ENCODE measurements around the gene IGFN1. TPM values are rescaled to one million over a fixed set of nuclear protein-coding genes. Genes with fewer than 3 reads are reported as not detected.

The IGFN1 gene
- total and polyA plus RNA-seq, 9 of the 15 experiments (the other 6 are each of a cell fraction or from before 2014, with no cell fraction given) = 0.04 TPM; not detected in 8

DNA sequence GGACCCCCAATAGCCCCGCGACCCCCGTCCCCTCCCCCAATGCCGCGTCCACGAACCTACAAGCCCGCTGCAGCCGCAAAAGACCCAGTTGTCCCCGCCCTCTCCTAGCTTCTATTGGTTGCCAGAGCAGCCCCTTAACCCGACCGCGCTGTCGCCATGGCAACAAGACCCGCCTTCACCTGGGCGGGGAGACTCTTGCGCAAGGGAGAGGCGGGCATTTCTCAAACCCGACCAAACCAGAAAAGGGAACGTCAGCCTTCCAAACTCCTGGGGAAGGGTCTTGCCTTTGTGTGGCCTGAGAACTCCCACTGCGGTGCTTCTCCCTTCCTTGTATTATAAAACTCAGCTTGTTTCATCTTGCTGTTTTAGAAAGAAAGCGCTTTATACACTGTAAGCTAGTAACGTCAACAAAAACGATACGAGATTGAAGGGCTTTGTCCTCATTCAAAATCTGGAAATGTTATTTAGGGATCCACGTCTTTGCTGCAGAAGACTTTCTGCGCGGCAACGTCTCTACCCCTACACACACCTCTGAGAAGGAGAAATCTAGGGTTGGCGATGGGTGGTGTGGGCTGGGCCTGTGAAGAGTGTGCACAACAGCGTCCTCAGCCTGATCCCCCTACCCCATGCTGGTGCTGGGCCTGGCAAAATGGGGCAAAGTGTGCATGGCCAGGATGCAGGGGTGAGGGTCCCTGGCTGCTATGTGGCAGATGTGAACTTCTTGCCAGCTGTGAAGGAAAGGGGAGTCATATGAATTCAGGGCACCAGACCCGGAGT is 36.0 kb upstream of the IGFN1 start, which contains the start of gene TMEM9 (continued):
- TF ChIP-seq, protein P1, sequence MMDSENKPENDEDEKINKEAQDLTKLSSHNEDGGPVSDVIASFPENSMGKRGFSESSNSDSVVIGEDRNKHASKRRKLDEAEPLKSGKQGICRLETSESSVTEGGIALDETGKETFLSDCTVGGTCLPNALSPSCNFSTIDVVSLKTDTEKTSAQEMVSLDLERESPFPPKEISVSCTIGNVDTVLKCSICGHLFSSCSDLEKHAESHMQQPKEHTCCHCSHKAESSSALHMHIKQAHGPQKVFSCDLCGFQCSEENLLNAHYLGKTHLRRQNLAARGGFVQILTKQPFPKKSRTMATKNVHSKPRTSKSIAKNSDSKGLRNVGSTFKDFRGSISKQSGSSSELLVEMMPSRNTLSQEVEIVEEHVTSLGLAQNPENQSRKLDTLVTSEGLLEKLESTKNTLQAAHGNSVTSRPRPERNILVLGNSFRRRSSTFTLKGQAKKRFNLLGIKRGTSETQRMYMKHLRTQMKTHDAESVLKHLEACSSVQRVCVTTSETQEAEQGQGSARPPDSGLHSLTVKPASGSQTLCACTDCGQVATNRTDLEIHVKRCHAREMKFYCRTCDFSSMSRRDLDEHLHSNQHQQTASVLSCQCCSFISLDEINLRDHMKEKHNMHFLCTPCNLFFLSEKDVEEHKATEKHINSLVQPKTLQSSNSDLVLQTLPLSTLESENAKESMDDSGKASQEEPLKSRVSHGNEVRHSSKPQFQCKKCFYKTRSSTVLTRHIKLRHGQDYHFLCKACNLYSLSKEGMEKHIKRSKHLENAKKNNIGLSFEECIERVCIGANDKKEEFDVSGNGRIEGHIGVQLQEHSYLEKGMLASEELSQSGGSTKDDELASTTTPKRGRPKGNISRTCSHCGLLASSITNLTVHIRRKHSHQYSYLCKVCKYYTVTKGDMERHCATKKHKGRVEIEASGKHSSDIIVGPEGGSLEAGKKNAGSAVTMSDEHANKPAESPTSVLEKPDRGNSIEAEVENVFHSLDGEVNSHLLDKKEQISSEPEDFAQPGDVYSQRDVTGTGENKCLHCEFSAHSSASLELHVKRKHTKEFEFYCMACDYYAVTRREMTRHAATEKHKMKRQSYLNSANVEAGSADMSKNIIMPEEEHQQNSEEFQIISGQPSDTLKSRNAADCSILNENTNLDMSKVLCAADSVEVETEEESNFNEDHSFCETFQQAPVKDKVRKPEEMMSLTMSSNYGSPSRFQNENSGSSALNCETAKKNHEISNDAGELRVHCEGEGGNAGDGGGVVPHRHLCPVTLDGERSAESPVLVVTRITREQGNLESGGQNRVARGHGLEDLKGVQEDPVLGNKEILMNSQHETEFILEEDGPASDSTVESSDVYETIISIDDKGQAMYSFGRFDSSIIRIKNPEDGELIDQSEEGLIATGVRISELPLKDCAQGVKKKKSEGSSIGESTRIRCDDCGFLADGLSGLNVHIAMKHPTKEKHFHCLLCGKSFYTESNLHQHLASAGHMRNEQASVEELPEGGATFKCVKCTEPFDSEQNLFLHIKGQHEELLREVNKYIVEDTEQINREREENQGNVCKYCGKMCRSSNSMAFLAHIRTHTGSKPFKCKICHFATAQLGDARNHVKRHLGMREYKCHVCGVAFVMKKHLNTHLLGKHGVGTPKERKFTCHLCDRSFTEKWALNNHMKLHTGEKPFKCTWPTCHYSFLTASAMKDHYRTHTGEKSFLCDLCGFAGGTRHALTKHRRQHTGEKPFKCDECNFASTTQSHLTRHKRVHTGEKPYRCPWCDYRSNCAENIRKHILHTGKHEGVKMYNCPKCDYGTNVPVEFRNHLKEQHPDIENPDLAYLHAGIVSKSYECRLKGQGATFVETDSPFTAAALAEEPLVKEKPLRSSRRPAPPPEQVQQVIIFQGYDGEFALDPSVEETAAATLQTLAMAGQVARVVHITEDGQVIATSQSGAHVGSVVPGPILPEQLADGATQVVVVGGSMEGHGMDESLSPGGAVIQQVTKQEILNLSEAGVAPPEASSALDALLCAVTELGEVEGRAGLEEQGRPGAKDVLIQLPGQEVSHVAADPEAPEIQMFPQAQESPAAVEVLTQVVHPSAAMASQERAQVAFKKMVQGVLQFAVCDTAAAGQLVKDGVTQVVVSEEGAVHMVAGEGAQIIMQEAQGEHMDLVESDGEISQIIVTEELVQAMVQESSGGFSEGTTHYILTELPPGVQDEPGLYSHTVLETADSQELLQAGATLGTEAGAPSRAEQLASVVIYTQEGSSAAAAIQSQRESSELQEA (IDR thresholded peaks at IDR 0.05; ENCODE audit: low read depth) = no peak
- TF ChIP-seq ZNF175 (CRISPR knock-in tag; IDR thresholded peaks at IDR 0.05; ENCODE audit: low read depth) (no peak), FOXA3 (CRISPR knock-in tag; conservative IDR thresholded peaks at IDR 0.05 in 1 of 2, IDR thresholded peaks at IDR 0.05 in 1 of 2) (no peak), ETV5 (CRISPR knock-in tag; IDR thresholded peaks at IDR 0.05; ENCODE audit: low read depth) (peak; percentile 29; the same call in 1 of the 2 replicates), BHLHE40 (IDR thresholded peaks at IDR 0.05; ENCODE audit: low read length) (no peak), KLF6 (CRISPR knock-in tag; IDR thresholded peaks at IDR 0.05; ENCODE audit: borderline replicate concordance) (peak; percentile 28; the same call in 1 of the 2 replicates), BRD9 (IDR thresholded peaks at IDR 0.05; ENCODE audit: low read depth, partially characterized antibody) (peak; percentile 89), ZNF263 (CRISPR knock-in tag; IDR thresholded peaks at IDR 0.05; ENCODE audit: borderline replicate concordance) (no peak; the same call in 1 of the 2 replicates), ZNF717 (CRISPR knock-in tag; IDR thresholded peaks at IDR 0.05) (no peak), ETV6 (IDR thresholded peaks at IDR 0.05; ENCODE audit: borderline replicate concordance in 1 of 2, low read depth in 2 of 2, low read length in 1 of 2) (no peak), ETV6 (CRISPR knock-in tag; IDR thresholded peaks at IDR 0.05; ENCODE audit: borderline replicate concordance) (no peak), U2AF2 (optimal IDR thresholded peaks at IDR 0.05; ENCODE audit: low read depth, low read length) (no peak)
- TF ChIP-seq, protein P2, sequence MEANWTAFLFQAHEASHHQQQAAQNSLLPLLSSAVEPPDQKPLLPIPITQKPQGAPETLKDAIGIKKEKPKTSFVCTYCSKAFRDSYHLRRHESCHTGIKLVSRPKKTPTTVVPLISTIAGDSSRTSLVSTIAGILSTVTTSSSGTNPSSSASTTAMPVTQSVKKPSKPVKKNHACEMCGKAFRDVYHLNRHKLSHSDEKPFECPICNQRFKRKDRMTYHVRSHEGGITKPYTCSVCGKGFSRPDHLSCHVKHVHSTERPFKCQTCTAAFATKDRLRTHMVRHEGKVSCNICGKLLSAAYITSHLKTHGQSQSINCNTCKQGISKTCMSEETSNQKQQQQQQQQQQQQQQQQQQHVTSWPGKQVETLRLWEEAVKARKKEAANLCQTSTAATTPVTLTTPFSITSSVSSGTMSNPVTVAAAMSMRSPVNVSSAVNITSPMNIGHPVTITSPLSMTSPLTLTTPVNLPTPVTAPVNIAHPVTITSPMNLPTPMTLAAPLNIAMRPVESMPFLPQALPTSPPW (CRISPR knock-in tag; IDR thresholded peaks at IDR 0.05) = peak; percentile 41; the same call in 1 of the 2 replicates

Data from K562 (cell line).